HL-60/S4 (cell line): ENCODE data around the gene OR2F2.

Experiments
- in situ Hi-C: fragments of 300-500 bp; cut with MboI; formaldehyde crosslinking; loops from 2 replicates; pipeline ENCODE4 v1.14.3; 2022; ENCODE audit warnings: low sequenced_read_pairs

The OR2F2 gene

DNA sequence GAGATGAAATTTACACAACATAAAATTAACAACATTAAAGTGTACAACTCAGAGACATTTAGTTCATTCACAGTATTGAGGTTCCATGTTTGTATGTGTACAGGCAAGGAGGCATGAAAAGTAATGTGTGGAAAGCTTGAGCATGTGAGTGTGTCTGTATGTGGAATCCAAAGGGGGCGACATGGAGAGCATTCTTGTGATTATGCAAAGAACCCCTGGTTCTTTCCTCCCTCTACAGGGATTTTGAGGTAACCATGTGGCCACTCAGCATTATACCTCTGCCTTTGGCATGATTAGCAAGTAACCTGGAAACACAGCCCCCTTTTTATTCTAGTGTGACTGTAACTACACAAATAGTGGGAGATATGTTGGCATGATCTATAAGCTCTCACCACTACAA, 40.6 kb downstream of the OR2F2 start:
- in situ Hi-C loops: no loop called here

DNA sequence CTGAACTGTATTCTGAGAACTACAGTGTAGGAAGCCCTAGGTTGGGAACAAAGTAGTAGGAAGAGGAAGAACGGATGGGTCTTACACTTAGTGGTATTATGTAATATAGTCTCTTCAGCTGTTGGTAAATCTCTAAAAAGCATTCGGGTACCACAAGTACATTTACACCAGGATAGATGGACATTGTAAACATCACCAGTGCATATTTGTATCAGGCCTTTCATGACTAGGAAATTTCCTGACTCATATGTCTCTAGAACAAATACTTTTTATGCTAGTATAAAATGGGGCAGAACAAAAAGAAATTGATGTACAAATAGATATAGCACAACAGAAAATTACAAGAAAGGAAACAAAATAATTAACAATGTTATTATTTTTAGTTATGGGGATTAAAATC, 43.6 kb downstream of the OR2F2 start:
- in situ Hi-C loops: no loop called here

DNA sequence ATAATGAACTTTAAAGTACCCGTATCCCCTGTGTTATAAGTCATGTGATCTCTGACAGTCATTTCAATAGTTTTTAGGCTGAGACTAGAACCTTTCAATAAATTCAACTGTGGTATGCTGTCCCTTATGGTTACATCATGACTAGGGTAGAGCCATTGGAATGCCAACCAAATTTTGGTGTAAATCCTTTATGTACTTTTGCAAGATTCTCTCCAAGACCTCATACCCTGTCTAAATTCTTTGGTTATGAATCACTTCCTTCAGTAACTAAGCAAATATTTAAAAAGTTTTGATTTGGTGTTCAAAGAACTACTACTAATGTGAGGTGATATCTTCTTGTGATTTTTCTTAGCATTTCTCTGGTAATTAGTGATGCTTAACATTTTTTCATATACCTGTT, 44.3 kb downstream of the OR2F2 start:
- in situ Hi-C loops: no loop called here

DNA sequence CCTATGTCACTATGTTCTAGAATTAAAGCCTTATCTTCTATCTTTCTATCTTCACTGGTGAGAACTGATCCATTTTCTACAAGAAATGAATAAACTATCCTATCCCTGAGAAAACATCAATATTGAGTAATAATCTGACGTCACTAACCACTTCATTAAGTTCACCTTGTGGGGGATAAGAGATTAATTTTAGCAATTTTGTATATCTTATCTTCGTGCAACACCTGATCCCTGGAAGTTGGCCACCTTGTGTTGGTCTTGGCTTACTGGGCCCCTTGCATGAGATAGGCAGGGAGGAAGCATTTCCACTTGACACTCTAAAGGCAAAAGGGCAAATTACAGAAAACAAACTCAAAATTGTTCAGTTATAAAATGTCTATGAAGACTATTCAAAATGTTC, 45.0 kb downstream of the OR2F2 start:
- in situ Hi-C loops: no loop called here

DNA sequence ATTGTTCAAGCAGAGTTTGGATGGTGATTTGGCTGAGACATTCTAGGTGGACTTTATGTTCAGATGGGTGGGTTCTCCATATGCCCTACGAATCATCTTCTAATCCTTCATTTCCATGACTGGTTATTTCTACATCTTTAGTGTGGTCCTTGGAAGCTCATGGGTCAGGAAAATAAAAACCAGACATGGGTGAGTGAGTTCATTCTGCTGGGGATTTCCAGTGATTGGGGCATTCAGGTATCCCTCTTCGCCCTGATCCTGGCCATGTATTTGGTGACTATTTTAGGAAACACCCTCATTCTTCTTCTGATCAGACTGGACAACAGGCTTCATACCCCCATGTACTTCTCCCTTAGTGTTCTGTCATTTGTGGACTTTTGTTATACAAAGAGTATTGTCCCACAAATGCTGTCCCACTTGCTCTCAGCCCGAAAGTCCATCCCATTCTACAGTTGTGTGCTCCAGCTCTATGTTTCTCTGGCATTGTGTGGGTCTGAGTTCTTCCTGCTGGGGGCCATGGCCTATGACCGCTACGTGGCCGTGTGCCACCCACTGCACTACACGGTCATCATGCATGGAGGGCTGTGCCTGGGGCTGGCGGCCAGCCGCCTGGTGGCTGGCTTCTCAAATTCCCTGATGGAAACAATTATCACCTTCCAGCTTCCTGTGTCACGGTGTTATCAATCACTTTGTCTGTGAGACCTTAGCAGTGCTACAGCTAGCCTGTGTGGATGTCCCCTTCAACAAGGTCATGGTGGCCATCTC, 45.9 kb downstream of the OR2F2 start:
- in situ Hi-C loops: no loop called here

DNA sequence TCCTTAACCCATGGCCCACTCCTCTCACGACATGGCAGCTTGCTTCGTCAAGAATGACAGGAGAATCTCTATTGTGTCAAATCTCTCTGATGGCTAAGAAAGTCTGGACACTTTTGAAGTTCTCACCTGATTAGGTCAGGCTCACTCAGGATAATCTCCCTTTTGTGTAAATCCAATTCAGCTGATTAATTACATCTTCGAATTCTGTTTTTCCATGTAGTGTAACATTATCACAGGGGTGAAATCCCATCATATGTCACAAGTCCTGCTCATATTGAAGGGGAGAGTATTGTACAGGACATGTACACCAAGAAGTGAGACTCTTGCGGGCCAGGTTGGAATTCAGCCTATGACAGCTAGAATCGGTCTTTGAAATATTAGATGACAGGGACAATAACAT, 48.9 kb downstream of the OR2F2 start:
- in situ Hi-C loops: no loop called here
